Measurements from ENCODE around the gene AICDA. TPM values are rescaled to one million over a fixed set of nuclear protein-coding genes. Genes with fewer than 3 reads are reported as not detected.

AICDA gene
- total RNA-seq, 1 experiment from 2014 or later: 0.22 TPM

- Histone ChIP-seq H2AK5ac (ENCODE audit: insufficient read length, low read length) (no peak overlapping the region), H3T11ph (ENCODE audit: low read length) (no peak overlapping the region), H3K9me3 (ENCODE audit: control insufficient read depth, low read depth, low read length) (no peaks in the 10 kb centered on the region), H4K20me1 (ENCODE audit: control insufficient read depth, insufficient read depth, insufficient read length) (no peaks in the 10 kb centered on the region), H3K9ac (ENCODE audit: extremely low read depth, insufficient read length, low read length) (no peak overlapping the region), H2BK120ac (ENCODE audit: low read depth, low read length, poor library complexity, severe bottlenecking) (no peak overlapping the region), H3K79me1 (ENCODE audit: insufficient read depth, low read depth, low read length, poor library complexity, severe bottlenecking) (no peaks in the 10 kb centered on the region), H3K56ac (ENCODE audit: insufficient read length, low read depth, low read length) (no peak overlapping the region), H3K23ac (ENCODE audit: insufficient read length, low read depth, low read length) (no peak overlapping the region), H3K23me2 (ENCODE audit: insufficient read length, low read depth, low read length, poor library complexity, severe bottlenecking) (no peaks in the 10 kb centered on the region), H3K18ac (ENCODE audit: insufficient read length, low read depth, low read length) (no peak overlapping the region), H3K27me3 (ENCODE audit: insufficient read depth, low read length) (no peaks in the 10 kb centered on the region), H3K4me2 (ENCODE audit: insufficient read depth, insufficient read length, low read length) (no peak overlapping the region), H3K79me2 (ENCODE audit: insufficient read depth, low read length) (no peaks in the 10 kb centered on the region), H3K4me1 (ENCODE audit: insufficient read depth, low read length) (peaks cover 15% of the 10 kb centered on the region), H2BK12ac (ENCODE audit: insufficient read length, low read depth, low read length) (no peak overlapping the region), H4K91ac (ENCODE audit: insufficient read length, low read depth, low read length) (no peak overlapping the region), H4K5ac (ENCODE audit: insufficient read length, low read depth, low read length) (no peak overlapping the region), H3K27ac (ENCODE audit: insufficient read length, low read depth, low read length) (no peak overlapping the region), H3K14ac (ENCODE audit: insufficient read depth, low read length) (no peak overlapping the region), H2BK20ac (ENCODE audit: low read depth, low read length, poor library complexity, severe bottlenecking) (no peak overlapping the region), H3K4ac (ENCODE audit: low read depth, low read length) (no peak overlapping the region), H2BK15ac (ENCODE audit: low read depth, low read length) (no peak overlapping the region), H4K8ac (replicated peaks; ENCODE audit: insufficient read length, low read depth, low read length) (no peak overlapping the region), H2AFZ (ENCODE audit: low read length) (no peak overlapping the region), H2BK5ac (ENCODE audit: insufficient read length, low read length) (no peak overlapping the region)
- no peak for TF ChIP-seq CTCF (conservative IDR thresholded peaks at IDR 0.05)
- no peak overlapping the region for H3K4me3 Mint-ChIP-seq
- peaks cover 0 to 9% (median 5%) of the 10 kb centered on the region in 3 experiments; a peak in 4 of 7 replicates for H3K36me3 Mint-ChIP-seq (ENCODE audit: insufficient read depth in 1 of 3, low read depth in 3 of 3)
- 0 out of 2 replicates have a peak, but pooled peaks cover 3% of the 10 kb centered on the region for H3K27me3 Mint-ChIP-seq (ENCODE audit: low read depth)
- DNase-seq: no peak
- H3K9me3 Mint-ChIP-seq: peaks cover 2 to 3% of the 10 kb centered on the region in 2 experiments; a peak in 1 of 5 replicates
- no peak overlapping the region for H3K27ac Mint-ChIP-seq
- no CpG with 5 or more reads among the region's 4 CpGs for WGBS (ENCODE audit: extremely low coverage, insufficient read length, low lambda C conversion rate)
- H3K4me1 Mint-ChIP-seq: peaks cover 51 to 55% of the 10 kb centered on the region in 2 experiments
Measured at GRCh38 chr12:8638951-8639350, 26.3 kb upstream of the AICDA start.

Data from H9 (cell line).